ENCODE measurements around the gene PALLD. TPM values are rescaled to one million over a fixed set of nuclear protein-coding genes. Genes with fewer than 3 reads are reported as not detected.
A peak's percentile ranks its signal among the peaks of the same experiment; 100 is the strongest.

Gene PALLD
- total RNA-seq, 1 experiment from 2014 or later: 166 TPM

DNA sequence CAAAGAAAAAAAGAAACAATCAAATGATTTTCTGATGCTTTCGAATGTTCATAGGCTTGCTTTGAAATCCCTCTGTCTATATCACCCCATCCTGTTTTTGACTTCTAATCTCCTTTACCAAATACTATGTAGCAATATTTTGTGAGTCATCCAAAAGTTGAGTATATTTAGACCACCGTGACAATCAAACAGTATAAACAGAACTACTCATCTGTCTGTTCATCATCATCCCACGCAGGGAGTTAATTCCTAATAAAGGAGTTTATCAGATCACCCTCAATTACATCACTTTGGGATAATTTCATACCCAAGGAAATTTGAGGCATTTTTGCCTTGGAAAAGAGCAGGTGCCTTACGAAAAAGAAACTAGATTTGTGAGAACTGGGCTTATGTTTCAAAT is 300.3 kb downstream of the PALLD start:
- ATAC-seq: peak; percentile 18; the same call in 1 of the 2 replicates
- POLR2A ChIA-PET: no interaction called here
- no peak for TF ChIP-seq SRF (IDR thresholded peaks at IDR 0.05; ENCODE audit: low read depth)
- TF ChIP-seq, protein P1, sequence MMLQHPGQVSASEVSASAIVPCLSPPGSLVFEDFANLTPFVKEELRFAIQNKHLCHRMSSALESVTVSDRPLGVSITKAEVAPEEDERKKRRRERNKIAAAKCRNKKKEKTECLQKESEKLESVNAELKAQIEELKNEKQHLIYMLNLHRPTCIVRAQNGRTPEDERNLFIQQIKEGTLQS (IDR thresholded peaks at IDR 0.05): no peak
- TF ChIP-seq RAD21 (IDR thresholded peaks at IDR 0.05; ENCODE audit: low read depth): no peak
- no peak; the same call in 1 of the 2 replicates for TF ChIP-seq JUND (IDR thresholded peaks at IDR 0.05)
- no peak for TF ChIP-seq SP1 (IDR thresholded peaks at IDR 0.05; ENCODE audit: low read depth)
- no peak for TF ChIP-seq SIN3A (IDR thresholded peaks at IDR 0.05; ENCODE audit: low read depth)
- TF ChIP-seq CEBPB (IDR thresholded peaks at IDR 0.05; ENCODE audit: low read depth): peak; percentile 71
- no peak for TF ChIP-seq POLR2AphosphoS5 (IDR thresholded peaks at IDR 0.05; ENCODE audit: low read depth, low read length)
- TF ChIP-seq FOSL1 (IDR thresholded peaks at IDR 0.05; ENCODE audit: low read depth): peak; percentile 35; the same call in 1 of the 2 replicates
- no peak for TF ChIP-seq ZBTB33 (IDR thresholded peaks at IDR 0.05; ENCODE audit: extremely low read depth, insufficient replicate concordance, low read length)
- no peak for TF ChIP-seq EGR1 (IDR thresholded peaks at IDR 0.05; ENCODE audit: low read depth)
- TF ChIP-seq EZH2 (IDR thresholded peaks at IDR 0.05): no peak

More for the DNA sequence above, 300.3 kb downstream of the PALLD start:
- RAD21 ChIA-PET (ENCODE audit: low non-redundant PET in 1 of 2, low total read pairs in 2 of 2, uncharacterized antibody in 2 of 2, unreplicated experiment in 2 of 2): no interaction called here
- Histone ChIP-seq H3K4me3 (replicated peaks in 1 of 2; ENCODE audit: low read depth in 1 of 2, low read length in 2 of 2) (peak overlapping the region in 1 of 2 experiments; percentile 25; a peak in 2 of 4 replicates), H2AFZ (ENCODE audit: low read depth, low read length, poor library complexity, severe bottlenecking) (no peak overlapping the region), H3K9me3 (ENCODE audit: control insufficient read depth in 1 of 2, insufficient read depth in 1 of 2, low read depth in 1 of 2, low read length in 2 of 2) (no peaks in the 10 kb centered on the region), H3K27ac (ENCODE audit: low read depth, low read length) (peak overlapping the region; percentile 55; the same call in 1 of the 2 replicates), H3K4me1 (ENCODE audit: control insufficient read depth in 1 of 2, insufficient read depth in 2 of 2, low read length in 2 of 2) (peaks cover 24 to 40% of the 10 kb centered on the region in 2 experiments), H3K9me2 (ENCODE audit: insufficient read depth) (no peaks in the 10 kb centered on the region), H3K4me2 (ENCODE audit: low read length) (peak overlapping the region; percentile 75), H3K27me3 (ENCODE audit: insufficient read depth, low read length) (no peaks in the 10 kb centered on the region), H3K79me2 (ENCODE audit: insufficient read depth, low read length) (no peaks in the 10 kb centered on the region), H3K36me3 (ENCODE audit: control insufficient read depth in 1 of 2, insufficient read depth in 2 of 2, low read length in 2 of 2) (no peaks in the 10 kb centered on the region), H4K20me1 (ENCODE audit: insufficient read depth) (no peaks in the 10 kb centered on the region), H3K9ac (ENCODE audit: low read length) (0 out of 2 replicates have a peak overlapping the region, but pooled peaks have one; percentile 11)
- intact Hi-C loops (cut with micrococcal nuclease): no loop called here
- no peak for DNase-seq (ENCODE audit: low read depth, low spot score)
- CTCF ChIA-PET: no interaction called here
- BruUV-seq (replicated peaks): no TSS peak
